A673 (cell line): Measurements from ENCODE around the gene ZNF48.

Experiments
- CTCF ChIP-seq: fragments of 300-800, 200-600 bp; sonication (generic); conservative IDR thresholded peaks from 2 replicates; pipeline ENCODE4 v1.5.1; 2017; ENCODE audit warnings: low read depth, mild to moderate bottlenecking, antibody characterized with exemption, low read length, moderate library complexity, mixed read lengths
- EZH2 ChIP-seq: fragments of 200-600 bp; sonication (generic); IDR thresholded peaks from 2 replicates; pipeline ENCODE4 v1.6.1; 2017; ENCODE audit warnings: borderline replicate concordance, low read depth, mild to moderate bottlenecking, mixed read lengths, antibody characterized with exemption, low read length; ENCODE audit not compliant: poor library complexity, severe bottlenecking

- no peak for TF ChIP-seq CTCF
- no peak for TF ChIP-seq EZH2
Observed at GRCh38 chr16:30353438-30354129, 41.6 kb upstream of the ZNF48 start.
